ENCODE measurements around the gene TRAPPC3. TPM values are rescaled to one million over a fixed set of nuclear protein-coding genes. Genes with fewer than 3 reads are reported as not detected.
A peak's percentile ranks its signal among the peaks of the same experiment; 100 is the strongest.

Gene TRAPPC3
- total and polyA plus RNA-seq, 9 of the 15 experiments (the other 6 are each of a cell fraction or from before 2014, with no cell fraction given), result 20.6 to 141 (median 112) TPM

- TF ChIP-seq XRCC5 (IDR thresholded peaks at IDR 0.05; ENCODE audit: low read depth, low read length), result peak; percentile 69; the same call in 1 of the 2 replicates
- no peak for TF ChIP-seq RFX7 (CRISPR knock-in tag; IDR thresholded peaks at IDR 0.05)
- TF ChIP-seq ATF1 (CRISPR knock-in tag; IDR thresholded peaks at IDR 0.05), result no peak
- TF ChIP-seq ATF1 (tag; IDR thresholded peaks at IDR 0.05), result peak; percentile 45; the same call in 1 of the 2 replicates
- peak; percentile 42 to 63; a peak in 3 of 4 replicates for TF ChIP-seq MAZ (CRISPR knock-in tag; conservative IDR thresholded peaks at IDR 0.05 in 1 of 2, IDR thresholded peaks at IDR 0.05 in 1 of 2)
- no peak for TF ChIP-seq SAFB (IDR thresholded peaks at IDR 0.05; ENCODE audit: borderline replicate concordance, low read depth, low read length)
- TF ChIP-seq SP1 (CRISPR knock-in tag; IDR thresholded peaks at IDR 0.05), result peak; percentile 60; the same call in 1 of the 2 replicates
- TF ChIP-seq ATF7 (IDR thresholded peaks at IDR 0.05), result peak; percentile 42; the same call in 1 of the 2 replicates
- no peak for TF ChIP-seq ARID3B (CRISPR knock-in tag; IDR thresholded peaks at IDR 0.05; ENCODE audit: borderline replicate concordance)
- no peak for TF ChIP-seq BRD4 (IDR thresholded peaks at IDR 0.05)
- 0 out of 2 replicates have a peak, but pooled peaks have one; percentile 78 for TF ChIP-seq LARP7 (IDR thresholded peaks at IDR 0.05)
- peak; percentile 95 for TF ChIP-seq RAD21 (CRISPR knock-in tag; conservative IDR thresholded peaks at IDR 0.05 in 1 of 2, IDR thresholded peaks at IDR 0.05 in 1 of 2)
- TF ChIP-seq ZFP36 (IDR thresholded peaks at IDR 0.05; ENCODE audit: low read depth, low read length, partially characterized antibody), result peak; percentile 44
- no peak for TF ChIP-seq ZFP30 (CRISPR knock-in tag; IDR thresholded peaks at IDR 0.05; ENCODE audit: borderline replicate concordance)
- TF ChIP-seq TOE1 (IDR thresholded peaks at IDR 0.05; ENCODE audit: borderline replicate concordance), result peak; percentile 69; the same call in 1 of the 2 replicates
- no peak for TF ChIP-seq TOE1 (CRISPR knock-in tag; IDR thresholded peaks at IDR 0.05; ENCODE audit: borderline replicate concordance, low read depth)
- TF ChIP-seq PPARD (CRISPR knock-in tag; IDR thresholded peaks at IDR 0.05), result no peak
- no peak for TF ChIP-seq ASH1L (IDR thresholded peaks at IDR 0.05; ENCODE audit: borderline replicate concordance, low read depth, partially characterized antibody)
- TF ChIP-seq RCOR1 (IDR thresholded peaks at IDR 0.05; ENCODE audit: borderline replicate concordance in 1 of 2, low read depth in 2 of 2, low read length in 2 of 2), result peak in 1 of 2 experiments; percentile 44; a peak in 3 of 4 replicates
- peak; percentile 31 to 51; a peak in 1 of 4 replicates for TF ChIP-seq ARNT (IDR thresholded peaks at IDR 0.05)
- peak; percentile 47 for TF ChIP-seq RB1 (IDR thresholded peaks at IDR 0.05; ENCODE audit: low read depth)
- peak; percentile 71; the same call in 1 of the 2 replicates for TF ChIP-seq ZFP91 (CRISPR knock-in tag; IDR thresholded peaks at IDR 0.05)
- TF ChIP-seq MAFK (IDR thresholded peaks at IDR 0.05; ENCODE audit: low read length), result peak; percentile 10; the same call in 1 of the 2 replicates
- peak; percentile 38; the same call in 1 of the 2 replicates for TF ChIP-seq KLF13 (tag; IDR thresholded peaks at IDR 0.05; ENCODE audit: borderline replicate concordance, low read depth)
- peak in 2 of 3 experiments; percentile 70 to 77 for TF ChIP-seq YY1 (IDR thresholded peaks at IDR 0.05; ENCODE audit: borderline replicate concordance in 1 of 3, control insufficient read depth in 1 of 3, extremely low read depth in 1 of 3, insufficient read depth in 3 of 3, insufficient read length in 1 of 3, insufficient replicate concordance in 2 of 3, low read depth in 1 of 3, low read length in 2 of 3)
Observed at GRCh38 chr1:36099681-36100341, 49.5 kb downstream of the TRAPPC3 start (continued).

Data from K562 (cell line).